HepG2 (cell line): Measurements from ENCODE around the gene KRTAP12-1.

ENCODE experiments used
- MAZ ChIP-seq, 2 experiments: sonication (generic) in 1 of 2; formaldehyde crosslinking in 1 of 2; IDR thresholded peaks; 2 replicates each; pipeline versions ENCODE4 v1.5.0 to v1.6.1; 2012 to 2020; ENCODE audit warnings: low read depth in 2 of 2, mild to moderate bottlenecking in 2 of 2, borderline replicate concordance in 1 of 2, improper control_type of control experiment in 1 of 2, low read length in 1 of 2, missing genetic modification reagents in 1 of 2, moderate library complexity in 1 of 2
- ZNF160 ChIP-seq: sonication (generic); formaldehyde crosslinking; IDR thresholded peaks from 2 replicates; pipeline ENCODE4 v1.8.0; 2022; ENCODE audit warnings: mild to moderate bottlenecking, inconsistent platforms, missing genetic modification reagents
- TF ChIP-seq, protein P1 (sequence below): sonication (generic); formaldehyde crosslinking; IDR thresholded peaks from 2 replicates; pipeline ENCODE4 v1.4.0; 2020; ENCODE audit warnings: mild to moderate bottlenecking, missing genetic modification reagents
- TF ChIP-seq, protein P2 (sequence below): sonication (generic); formaldehyde crosslinking; IDR thresholded peaks from 2 replicates; pipeline ENCODE4 v1.5.0; 2020; ENCODE audit warnings: mild to moderate bottlenecking, missing genetic modification reagents, moderate library complexity
- TF ChIP-seq, protein P3 (sequence below), 2 experiments: sonication (generic) in 1 of 2; formaldehyde crosslinking in 1 of 2; IDR thresholded peaks; 2 replicates each; pipeline versions ENCODE4 v1.5.1 to v1.6.1; 2011 to 2020; ENCODE audit warnings: borderline replicate concordance in 1 of 2, low read depth in 1 of 2, low read length in 1 of 2, mild to moderate bottlenecking in 1 of 2, missing genetic modification reagents in 1 of 2, moderate library complexity in 1 of 2
- TF ChIP-seq, protein P4 (sequence below): IDR thresholded peaks from 2 replicates; pipeline ENCODE4 v1.6.1; 2016

DNA sequence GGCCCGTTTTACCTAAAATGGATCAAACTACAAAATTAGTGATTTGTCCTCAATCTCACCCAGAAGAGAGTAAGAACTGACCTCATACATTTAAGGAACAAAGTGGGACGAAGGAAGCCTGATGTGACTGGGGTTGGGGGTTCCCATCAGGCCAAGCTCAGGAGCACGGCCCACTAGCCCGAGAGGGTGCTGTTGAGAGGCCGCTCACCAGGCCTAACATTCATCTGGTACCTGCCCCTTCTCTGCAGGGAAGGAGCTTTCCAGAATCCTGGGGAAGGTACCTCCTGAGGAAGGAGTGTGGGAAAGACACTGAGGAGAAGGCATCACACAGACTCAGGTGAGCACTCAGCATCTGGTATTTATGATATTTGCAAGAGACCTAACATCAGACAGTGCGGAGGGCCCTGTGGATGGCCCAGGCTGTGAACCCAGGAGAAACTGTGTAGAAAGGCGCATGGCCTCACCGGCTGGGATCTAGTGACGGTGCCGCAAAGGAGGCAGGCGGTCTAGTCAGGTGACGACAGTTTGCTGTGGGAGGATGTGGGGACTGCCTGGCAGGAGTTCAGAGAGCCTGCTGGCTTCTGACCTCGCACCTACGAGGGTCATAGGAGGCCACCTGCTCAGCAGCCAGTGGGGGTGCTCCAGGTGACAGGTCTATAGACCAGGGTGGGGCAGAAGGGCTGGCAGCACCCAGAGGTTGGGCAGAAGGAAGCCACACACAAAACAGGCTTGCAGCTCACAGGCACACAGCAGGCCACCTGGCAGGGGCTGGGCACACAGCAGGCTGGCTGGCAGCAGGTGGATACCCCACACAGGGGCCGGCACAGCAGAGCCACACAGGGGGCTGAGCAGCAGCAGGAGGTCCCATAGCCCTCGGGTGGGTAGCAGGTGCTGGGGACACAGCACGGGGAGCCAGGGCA is 28.0 kb downstream of the KRTAP12-1 start:
- TF ChIP-seq, protein P1, sequence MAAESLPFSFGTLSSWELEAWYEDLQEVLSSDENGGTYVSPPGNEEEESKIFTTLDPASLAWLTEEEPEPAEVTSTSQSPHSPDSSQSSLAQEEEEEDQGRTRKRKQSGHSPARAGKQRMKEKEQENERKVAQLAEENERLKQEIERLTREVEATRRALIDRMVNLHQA (CRISPR knock-in tag) = no peak
- TF ChIP-seq, protein P2, sequence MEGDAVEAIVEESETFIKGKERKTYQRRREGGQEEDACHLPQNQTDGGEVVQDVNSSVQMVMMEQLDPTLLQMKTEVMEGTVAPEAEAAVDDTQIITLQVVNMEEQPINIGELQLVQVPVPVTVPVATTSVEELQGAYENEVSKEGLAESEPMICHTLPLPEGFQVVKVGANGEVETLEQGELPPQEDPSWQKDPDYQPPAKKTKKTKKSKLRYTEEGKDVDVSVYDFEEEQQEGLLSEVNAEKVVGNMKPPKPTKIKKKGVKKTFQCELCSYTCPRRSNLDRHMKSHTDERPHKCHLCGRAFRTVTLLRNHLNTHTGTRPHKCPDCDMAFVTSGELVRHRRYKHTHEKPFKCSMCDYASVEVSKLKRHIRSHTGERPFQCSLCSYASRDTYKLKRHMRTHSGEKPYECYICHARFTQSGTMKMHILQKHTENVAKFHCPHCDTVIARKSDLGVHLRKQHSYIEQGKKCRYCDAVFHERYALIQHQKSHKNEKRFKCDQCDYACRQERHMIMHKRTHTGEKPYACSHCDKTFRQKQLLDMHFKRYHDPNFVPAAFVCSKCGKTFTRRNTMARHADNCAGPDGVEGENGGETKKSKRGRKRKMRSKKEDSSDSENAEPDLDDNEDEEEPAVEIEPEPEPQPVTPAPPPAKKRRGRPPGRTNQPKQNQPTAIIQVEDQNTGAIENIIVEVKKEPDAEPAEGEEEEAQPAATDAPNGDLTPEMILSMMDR (CRISPR knock-in tag) = no peak
- TF ChIP-seq, protein P3, sequence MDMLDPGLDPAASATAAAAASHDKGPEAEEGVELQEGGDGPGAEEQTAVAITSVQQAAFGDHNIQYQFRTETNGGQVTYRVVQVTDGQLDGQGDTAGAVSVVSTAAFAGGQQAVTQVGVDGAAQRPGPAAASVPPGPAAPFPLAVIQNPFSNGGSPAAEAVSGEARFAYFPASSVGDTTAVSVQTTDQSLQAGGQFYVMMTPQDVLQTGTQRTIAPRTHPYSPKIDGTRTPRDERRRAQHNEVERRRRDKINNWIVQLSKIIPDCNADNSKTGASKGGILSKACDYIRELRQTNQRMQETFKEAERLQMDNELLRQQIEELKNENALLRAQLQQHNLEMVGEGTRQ (IDR thresholded peaks at IDR 0.05; ENCODE audit: low read depth, low read length) = no peak
- TF ChIP-seq, protein P3 (CRISPR knock-in tag; IDR thresholded peaks at IDR 0.05; ENCODE audit: borderline replicate concordance) = no peak
- TF ChIP-seq ZNF160 (CRISPR knock-in tag) (no peak), MAZ (IDR thresholded peaks at IDR 0.05; ENCODE audit: borderline replicate concordance, low read depth, low read length) (no peak), MAZ (CRISPR knock-in tag; IDR thresholded peaks at IDR 0.05; ENCODE audit: low read depth) (no peak)
- TF ChIP-seq, protein P4, sequence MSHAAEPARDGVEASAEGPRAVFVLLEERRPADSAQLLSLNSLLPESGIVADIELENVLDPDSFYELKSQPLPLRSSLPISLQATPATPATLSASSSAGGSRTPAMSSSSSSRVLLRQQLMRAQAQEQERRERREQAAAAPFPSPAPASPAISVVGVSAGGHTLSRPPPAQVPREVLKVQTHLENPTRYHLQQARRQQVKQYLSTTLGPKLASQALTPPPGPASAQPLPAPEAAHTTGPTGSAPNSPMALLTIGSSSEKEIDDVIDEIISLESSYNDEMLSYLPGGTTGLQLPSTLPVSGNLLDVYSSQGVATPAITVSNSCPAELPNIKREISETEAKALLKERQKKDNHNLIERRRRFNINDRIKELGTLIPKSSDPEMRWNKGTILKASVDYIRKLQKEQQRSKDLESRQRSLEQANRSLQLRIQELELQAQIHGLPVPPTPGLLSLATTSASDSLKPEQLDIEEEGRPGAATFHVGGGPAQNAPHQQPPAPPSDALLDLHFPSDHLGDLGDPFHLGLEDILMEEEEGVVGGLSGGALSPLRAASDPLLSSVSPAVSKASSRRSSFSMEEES (CRISPR knock-in tag) = no peak
